ENCODE data around the gene AGO1. TPM values are rescaled to one million over a fixed set of nuclear protein-coding genes. Genes with fewer than 3 reads are reported as not detected.

AGO1 gene
- total and polyA plus RNA-seq, 10 of the 15 experiments (the other 5 are each of a cell fraction or from before 2014, with no cell fraction given): 1.8 to 24.0 (median 8.1) TPM

GRCh38 chr1:35930593-35931445 is 47.8 kb downstream of the AGO1 start, which contains the start of gene AGO3 (continued):
- TF ChIP-seq CUX1 (IDR thresholded peaks at IDR 0.05; ENCODE audit: insufficient replicate concordance, low read depth, low read length): no peak
- no peak; the same call in 1 of the 2 replicates for TF ChIP-seq PKNOX1 (IDR thresholded peaks at IDR 0.05)
- TF ChIP-seq ATF3 (IDR thresholded peaks at IDR 0.05; ENCODE audit: borderline replicate concordance, extremely low read depth, low read depth, low read length): no peak
- peak; percentile 82 to 99 for TF ChIP-seq EGR1 (IDR thresholded peaks at IDR 0.05; ENCODE audit: borderline replicate concordance in 1 of 2, low read depth in 2 of 2, low read length in 2 of 2)
- peak; percentile 83 for TF ChIP-seq ZNF207 (IDR thresholded peaks at IDR 0.05; ENCODE audit: borderline replicate concordance)
- TF ChIP-seq NFIC (IDR thresholded peaks at IDR 0.05; ENCODE audit: low read depth, low read length): no peak
- 0 out of 2 replicates have a peak, but pooled peaks have one; percentile 14 for TF ChIP-seq IRF4 (IDR thresholded peaks at IDR 0.05; ENCODE audit: low read depth, low read length)
- no peak for TF ChIP-seq CTCF (IDR thresholded peaks at IDR 0.05 in 2 of 3, conservative IDR thresholded peaks at IDR 0.05 in 1 of 3; ENCODE audit: control insufficient read depth in 2 of 3, extremely low read depth in 1 of 3, insufficient read depth in 1 of 3, low read depth in 3 of 3, low read length in 3 of 3)
- TF ChIP-seq JUND (IDR thresholded peaks at IDR 0.05; ENCODE audit: low read depth, low read length): no peak
- no peak for TF ChIP-seq SREBF2 (IDR thresholded peaks at IDR 0.05; ENCODE audit: low read length)
- TF ChIP-seq RB1 (IDR thresholded peaks at IDR 0.05; ENCODE audit: borderline replicate concordance): peak; percentile 85; the same call in 1 of the 2 replicates
- TF ChIP-seq CBX5 (IDR thresholded peaks at IDR 0.05; ENCODE audit: low read depth): peak; percentile 55; the same call in 1 of the 2 replicates
- TF ChIP-seq SMARCA5 (IDR thresholded peaks at IDR 0.05): peak; percentile 83
- peak; percentile 70 for TF ChIP-seq POLR2AphosphoS2 (IDR thresholded peaks at IDR 0.05; ENCODE audit: low read depth, low read length)
- TF ChIP-seq NKRF (conservative IDR thresholded peaks at IDR 0.05): peak; percentile 89
- TF ChIP-seq TBL1XR1 (IDR thresholded peaks at IDR 0.05; ENCODE audit: low read depth, low read length): peak; percentile 24; the same call in 1 of the 2 replicates
